GM18499 (cell line): ENCODE results near the gene CBLIF.
"Not testable (repeated sequence)": the region's sequence is repeated elsewhere in the genome, so short reads cannot be mapped to it uniquely, and the experiment has no call there.

Source experiments
- ATAC-seq: cut with Tn5 transposase; IDR thresholded peaks from one replicate; pipeline ENCODE4 v1.9.1; 2021; ENCODE audit warnings: moderate number of reproducible peaks; ENCODE audit not compliant: insufficient read depth, unreplicated experiment

CBLIF gene

DNA sequence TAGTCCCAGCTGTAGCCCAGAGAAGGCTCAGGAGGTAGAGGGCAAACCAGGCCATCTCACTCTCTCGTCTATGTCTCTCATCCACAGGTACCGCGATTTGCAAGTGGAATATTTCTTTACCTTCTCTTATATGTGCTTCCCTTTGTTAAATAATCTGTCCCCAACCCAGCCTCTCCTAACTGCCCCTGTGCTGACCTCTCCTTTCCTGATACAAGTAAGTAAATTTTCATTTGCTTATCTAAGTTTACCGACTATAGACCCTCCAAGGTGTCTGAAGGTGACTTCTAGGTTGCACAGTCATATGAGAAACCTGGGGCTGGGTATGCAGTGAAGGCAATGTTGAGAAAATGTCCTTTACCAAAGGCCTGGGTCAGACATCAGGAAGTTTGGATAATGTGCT is at the start of gene CBLIF:
CBLIF (minus strand) TSS at position 101 of the 400 bp plus-strand sequence; CDS start at position 55, 46 bp downstream.
- ATAC-seq = no peak

DNA sequence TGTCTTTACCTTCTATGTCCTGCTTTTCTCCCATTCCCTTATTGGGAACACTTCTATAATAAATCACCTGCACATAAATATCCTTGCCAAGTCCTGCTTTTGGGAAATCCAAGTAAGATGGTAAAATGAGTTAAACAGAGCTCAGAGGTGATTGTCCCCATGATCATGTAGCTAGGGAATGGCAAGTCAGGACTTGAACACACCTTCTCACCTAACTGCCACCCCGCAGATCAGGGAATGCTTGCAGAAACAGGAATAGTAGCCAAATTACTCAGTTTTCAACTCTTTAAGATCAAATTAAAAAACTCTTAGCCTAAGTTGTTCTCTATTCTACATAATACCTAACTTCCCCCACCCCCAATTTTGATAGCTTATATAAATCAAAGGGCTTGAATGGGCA is 49.3 kb upstream of the CBLIF start:
- ATAC-seq = no peak

DNA sequence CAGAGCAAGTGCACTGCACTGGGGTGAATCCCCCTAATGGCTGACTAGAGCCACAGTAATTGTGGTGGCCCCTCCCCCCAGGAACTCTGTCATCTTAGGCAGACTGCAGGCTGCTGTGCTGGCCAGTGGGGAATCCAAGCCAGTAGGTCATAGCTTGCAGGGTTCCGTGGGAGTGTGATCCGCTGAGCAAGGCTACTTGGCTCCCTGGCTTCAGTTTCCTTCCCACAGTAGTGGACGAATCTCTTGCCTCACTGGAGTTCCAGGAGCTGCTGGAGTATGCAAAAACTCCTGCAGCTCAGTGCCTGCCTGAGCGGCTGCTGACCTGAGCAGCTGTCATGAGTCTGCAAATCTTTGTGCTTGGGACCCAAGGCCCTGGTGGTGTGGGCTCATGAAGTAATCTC is 46.5 kb upstream of the CBLIF start:
- no peak for ATAC-seq

DNA sequence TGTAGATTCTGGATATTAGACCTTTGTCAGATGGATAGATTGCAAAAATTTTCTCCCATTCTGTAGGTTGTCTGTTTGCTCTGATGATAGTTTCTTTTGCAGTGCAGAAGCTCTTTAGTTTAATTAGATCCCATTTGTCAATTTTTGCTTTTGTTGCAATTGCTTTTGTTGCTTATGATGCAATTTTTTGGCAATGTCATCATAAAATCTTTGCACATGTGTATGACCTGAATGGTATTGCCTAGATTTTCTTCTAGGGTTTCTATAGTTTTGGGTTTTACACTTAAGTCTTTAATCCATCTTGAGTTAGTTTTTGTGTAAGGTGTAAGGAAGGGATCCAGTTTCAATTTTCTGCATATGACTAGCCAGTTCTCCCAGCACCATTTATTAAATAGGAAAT is 41.9 kb upstream of the CBLIF start:
- not testable (repeated sequence) for ATAC-seq

DNA sequence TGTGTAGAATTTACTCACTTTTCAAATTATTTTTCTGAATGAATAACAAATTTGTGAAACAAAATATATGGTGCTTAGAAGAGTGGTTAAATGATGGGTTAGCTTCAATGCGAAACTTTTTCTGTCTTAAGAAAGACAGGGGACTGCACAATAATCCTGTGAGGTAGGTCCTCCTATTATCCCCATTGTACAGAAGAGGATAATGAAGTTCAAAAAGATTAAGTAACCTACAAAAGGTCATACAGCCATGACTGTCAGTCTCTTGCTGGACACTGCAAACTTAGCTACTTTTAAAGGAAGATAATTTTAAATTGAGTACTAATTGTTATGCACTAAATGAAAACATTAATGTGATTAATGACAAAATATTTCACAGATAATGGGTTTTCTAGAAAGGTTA is 38.3 kb upstream of the CBLIF start:
- ATAC-seq = no peak

DNA sequence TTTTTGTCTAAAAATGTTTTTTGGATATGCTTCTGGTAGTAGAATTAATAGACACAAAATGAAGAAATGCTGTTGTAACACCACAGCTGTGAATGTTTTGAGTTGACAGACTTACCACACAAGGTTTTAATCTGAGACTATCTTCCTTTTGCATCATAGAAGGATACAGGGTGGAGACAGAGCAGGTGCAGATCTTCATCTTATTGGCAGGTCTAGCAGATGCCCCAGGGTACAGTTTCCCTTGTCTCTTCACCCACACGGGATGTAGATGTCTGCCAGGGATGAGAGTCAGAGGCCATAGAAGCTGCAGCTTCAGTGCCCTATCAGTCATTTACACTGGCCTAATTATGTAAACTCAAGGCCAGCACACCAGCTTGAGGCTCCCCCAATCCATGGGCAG is 34.3 kb upstream of the CBLIF start:
- ATAC-seq = no peak

DNA sequence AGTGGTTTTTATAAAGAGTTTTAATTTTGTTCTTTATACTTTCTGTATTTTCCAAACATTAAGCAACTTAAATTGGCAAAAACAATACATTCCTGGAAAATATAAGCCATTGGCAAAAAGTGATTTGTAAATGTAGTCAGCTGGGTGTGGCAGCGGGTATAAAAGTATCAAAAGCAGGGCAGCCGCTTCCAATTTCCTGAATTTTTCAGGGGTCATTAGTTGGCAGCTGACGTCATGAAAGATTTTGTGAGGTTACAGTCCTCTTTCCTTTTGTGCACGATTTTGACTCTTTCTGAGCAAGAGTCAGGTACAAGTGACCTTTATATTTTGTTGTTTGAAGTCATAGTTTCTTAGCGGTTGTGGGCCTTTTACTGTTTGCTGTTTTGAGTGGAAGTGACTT is 33.3 kb upstream of the CBLIF start, which contains the start of gene OOSP3:
OOSP3 (plus strand) TSS at position 208 of the 400 bp plus-strand sequence; CDS start at position 235, 27 bp downstream.
- no peak for ATAC-seq

DNA sequence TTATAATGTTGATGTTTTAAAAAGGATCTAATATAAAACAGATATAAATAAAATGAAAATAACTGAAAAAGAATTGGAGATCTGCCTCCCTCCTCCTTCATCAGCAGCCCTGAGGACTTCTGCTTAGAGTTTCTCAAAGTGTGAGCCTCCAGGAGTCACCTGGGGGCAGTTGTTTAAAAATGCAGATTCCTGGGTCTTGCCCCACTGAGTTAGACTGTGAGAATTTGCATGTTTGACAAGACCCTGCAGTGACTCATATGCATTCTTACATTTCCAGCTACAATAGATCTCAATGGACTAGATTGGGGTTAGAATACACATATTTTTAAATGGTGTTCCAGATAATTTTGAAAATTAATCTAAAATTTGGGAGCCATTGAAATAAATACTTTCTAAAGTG is 32.5 kb upstream of the CBLIF start:
- ATAC-seq = no peak

DNA sequence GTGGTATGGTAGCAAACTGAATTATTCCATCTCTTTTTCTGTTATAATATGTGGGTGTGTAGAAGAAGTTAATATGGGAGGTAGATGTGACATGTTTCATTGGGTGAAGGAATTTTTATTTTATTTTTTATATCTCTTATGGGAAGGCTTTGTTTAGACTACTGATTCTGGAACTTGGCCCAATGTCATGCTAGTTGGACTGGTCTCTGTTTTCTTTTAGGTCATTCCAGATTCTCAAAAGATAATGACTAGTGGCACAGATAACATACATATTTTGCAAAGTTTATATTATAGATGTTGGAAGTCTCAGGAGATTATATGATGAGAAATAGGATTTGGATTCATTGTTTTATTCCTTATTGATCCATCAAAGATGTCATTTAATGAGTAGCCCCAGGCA is 32.0 kb upstream of the CBLIF start:
- no peak for ATAC-seq

DNA sequence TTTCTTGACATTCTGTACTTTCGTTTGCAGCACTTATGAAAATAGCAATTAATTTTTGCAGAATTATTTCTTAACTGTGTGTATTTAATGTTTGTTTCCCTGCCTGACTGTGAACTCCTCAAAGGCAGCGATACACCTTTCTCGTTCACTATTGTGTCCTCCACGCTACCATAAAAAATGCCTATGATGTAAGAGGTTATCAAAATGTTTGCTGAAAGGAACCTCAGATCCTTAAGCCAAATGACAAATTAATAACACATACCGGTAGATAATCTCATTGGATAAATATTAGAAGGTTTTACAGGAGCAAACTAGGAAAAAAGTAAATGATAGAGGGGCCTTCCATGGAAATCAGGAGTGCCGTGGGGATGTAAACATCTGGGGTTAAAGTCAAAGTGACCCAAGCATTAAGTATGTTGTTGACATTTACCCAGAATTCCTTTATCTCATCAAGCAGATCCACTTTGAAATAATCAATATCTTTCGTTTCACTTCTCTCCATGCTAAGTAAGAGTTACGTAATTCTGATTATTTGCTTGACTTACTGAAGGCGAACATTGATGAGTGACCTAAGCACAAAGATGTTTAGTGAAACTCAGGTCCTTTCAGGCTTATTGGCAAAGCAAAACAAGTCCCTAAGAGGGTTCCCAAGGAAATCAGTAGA is 30.7 kb upstream of the CBLIF start:
- no peak for ATAC-seq

DNA sequence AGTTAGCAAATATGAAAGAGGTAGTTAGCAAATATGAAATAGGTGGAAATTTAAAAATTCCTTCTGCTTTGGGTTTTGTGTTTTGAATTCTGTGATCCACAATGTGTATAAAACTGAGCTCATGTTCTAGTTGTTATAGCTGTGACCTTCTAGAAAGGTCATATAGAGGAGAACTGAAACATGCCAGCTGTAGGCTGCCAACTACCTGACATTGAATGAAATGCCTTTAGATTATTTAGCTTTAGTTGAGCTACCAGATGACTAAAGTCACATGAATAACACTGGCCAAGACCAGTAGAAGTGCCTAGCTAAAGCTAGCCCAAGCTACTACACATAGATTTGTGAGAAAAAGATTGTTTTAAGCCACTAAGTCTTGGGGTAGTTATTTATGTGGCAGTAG is 26.8 kb upstream of the CBLIF start:
- no peak for ATAC-seq

DNA sequence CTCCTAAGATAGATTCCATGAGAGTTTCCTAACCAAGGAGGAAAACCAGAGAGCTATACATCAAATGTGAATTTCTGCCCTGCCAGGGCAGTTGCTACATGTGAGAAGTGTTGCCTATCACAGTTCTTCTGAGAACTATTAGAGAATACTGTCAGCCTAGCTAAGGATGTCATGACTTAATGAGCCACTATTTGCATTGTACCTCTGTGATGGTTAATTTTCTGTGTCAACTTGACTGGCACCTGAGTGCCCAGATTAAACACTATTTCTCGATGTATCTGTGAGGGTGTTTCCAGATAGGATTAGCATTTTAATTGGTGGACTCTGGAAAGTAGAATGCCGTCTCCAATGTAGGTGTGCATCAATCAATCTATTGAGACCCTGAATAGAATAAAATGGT is 22.6 kb upstream of the CBLIF start:
- no peak for ATAC-seq

DNA sequence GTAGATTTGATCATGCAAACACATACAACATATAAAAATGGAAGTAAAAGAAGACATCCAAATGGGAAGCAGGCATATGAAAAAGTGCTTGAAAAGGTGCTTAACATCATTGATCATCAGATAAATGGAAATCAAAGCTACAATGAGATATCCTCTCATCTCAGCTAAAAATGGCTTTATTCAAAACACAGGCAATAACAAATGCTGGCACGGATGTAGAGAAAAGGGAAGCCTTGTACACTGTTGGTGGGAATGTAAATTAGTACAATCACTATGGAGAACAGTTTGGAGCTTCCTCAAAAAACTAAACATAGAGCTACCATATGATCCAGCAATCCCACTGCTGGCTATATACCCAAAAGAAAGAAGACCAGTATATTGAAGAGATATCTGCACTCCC is 21.5 kb upstream of the CBLIF start:
- ATAC-seq = no peak

DNA sequence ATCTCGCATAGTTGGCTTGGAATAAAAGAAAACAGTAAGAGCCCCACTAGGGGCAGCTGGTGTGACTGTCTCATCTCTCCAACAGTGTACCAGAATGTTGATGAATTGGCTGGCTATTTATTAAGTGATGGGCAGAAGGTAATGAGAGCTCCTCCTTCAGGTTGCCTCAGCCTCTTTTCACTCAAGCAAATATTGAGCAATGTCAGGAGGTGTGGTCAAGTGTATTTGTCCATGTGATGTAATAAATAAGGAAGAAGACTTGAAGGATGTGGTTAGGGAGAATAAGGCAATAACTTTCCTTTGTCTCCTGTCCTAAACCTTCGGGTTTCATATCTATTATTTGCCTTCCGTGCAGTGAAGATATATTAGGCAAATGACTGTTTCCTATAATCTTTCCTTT is 21.1 kb upstream of the CBLIF start, which contains the start of gene TCN1:
TCN1 (minus strand) TSS at position 91 of the 400 bp plus-strand sequence; CDS start at position 74, 17 bp downstream.
- no peak for ATAC-seq

DNA sequence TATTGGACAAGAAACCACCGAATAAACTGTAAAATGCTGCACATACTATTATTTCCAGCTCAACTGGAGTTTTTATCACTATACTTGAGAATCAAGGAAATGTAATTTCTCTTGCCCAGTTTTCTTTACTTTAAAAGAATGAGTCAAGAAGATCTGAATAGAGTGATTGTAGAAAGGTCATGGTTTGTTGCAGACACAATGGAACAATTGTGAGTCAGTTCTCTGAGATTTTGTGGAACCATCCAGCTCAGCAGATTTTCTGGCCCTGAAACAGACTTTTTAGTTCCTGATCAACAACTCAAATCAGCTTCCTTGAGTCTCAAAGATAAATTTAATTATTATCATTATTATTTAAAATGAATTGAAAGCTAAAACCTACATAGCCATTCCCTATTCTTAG is 19.7 kb upstream of the CBLIF start:
- no peak for ATAC-seq

DNA sequence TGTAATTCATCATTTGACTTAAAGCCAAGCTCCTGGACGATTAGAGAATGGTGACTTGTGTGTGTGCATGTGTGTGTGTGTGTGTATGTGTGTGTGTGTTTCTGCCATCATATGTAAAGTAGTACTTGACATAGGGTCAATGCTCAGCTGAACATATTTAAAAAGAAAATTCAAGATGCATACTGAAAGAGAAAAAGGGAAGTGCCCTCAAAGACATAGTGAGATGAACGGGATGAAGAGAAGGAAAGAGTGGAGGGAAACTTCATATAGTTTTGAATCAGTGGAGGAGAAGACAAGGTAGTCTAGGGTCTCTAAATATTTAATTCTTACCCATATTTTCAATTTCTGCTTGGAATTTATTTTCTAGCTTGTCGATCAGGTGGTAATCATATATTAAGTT is 17.0 kb upstream of the CBLIF start:
- no peak for ATAC-seq

DNA sequence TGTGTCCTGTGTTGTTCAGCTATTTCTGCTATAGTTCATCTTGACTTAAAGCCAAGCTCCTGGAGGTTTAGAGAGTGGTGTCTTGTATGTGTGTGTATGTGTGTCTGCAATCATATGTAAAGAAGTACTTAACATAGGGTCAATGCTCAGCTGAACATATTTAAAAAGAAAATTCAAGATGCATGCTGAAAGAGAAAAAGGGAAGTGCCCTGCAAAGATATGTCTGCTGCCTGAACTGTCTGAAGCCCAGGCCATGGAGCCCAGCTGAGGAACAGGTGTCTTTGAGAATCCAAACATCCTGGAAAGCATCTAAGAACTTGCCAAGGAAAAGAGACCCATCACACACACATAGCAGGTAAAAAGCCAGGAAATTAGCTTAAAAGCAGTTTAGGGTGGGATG is 14.4 kb upstream of the CBLIF start:
- ATAC-seq = no peak

DNA sequence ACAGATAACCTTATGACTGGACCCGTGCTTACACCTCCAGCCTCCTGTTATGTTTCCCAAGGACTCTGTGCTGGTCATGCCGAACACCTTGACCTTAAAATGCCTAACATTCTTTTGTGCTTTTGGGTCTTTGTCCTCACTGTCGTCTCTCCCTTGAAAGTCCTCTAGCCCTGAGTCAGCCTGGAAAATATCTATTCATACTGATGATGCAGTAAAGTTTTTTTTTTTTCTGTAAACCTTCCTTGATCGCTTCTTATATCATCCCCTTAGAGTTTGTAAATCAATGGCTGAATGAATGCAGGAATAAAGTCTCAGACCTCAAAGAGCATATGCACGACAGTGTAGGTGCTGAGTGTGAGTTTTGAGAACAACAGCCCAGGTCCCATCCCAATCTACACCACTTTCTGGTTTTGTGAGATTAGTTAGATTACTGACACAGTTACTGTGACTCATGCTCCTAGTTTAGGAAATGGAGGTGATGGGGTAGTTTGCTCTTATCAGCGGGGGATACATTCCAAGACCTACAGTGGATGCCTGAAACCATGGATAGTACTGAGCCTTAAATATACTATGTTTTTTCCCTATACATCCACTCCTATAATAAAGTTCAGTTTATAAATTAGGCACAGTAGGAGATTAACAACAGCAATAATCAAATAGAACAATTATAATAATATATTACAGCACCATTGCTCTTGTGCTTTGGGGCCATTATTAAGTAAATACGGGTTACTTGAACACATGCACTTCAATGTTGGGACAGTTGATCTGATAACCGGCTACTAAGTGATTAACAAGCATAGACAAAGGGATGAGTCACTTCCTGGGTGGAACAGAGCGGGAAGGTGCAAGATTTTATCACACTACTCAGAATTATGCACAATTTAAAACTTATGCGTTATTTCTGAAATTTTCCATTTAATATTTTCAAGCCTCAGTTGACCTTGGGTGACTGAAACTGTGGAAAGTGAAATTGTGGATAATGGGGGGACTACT is 12.4 kb upstream of the CBLIF start:
- no peak for ATAC-seq

DNA sequence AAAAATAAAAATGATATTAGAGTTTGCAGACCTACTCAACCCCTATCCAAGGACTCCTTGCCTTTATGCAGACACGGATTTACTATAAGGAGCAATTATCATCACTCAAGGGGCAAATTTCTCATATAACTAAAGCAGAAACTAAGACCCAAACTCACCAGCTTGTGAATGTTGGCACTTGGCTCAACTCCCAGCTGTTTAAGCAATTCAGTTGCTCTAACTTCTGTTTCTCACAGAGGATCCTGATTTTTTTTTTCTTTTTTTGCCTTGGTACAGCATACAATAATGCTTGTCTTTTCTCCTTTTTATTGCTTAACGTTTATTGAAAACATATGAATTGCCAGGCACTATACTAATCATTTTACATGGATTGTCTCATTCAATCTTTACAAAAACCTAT is 9.6 kb upstream of the CBLIF start:
- ATAC-seq = no peak

DNA sequence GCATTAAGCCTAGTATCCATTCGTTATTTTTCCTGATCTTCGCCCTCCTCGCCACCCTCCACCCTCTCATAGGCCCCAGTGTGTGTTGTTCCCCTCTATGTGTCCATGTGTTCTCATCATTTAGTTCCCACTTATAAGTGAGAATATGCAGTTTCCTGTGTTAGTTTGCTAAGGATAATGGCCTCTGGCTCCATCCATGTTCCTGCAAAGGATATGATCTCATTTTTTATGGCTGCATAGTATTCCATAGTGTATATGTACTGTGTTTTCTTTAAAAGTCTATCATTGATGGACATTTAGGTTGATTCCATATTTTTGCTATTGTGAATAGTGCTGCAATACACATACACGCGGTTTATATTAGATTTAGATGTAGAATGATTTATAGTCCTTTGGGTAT is 6.1 kb upstream of the CBLIF start:
- not testable (repeated sequence) for ATAC-seq

DNA sequence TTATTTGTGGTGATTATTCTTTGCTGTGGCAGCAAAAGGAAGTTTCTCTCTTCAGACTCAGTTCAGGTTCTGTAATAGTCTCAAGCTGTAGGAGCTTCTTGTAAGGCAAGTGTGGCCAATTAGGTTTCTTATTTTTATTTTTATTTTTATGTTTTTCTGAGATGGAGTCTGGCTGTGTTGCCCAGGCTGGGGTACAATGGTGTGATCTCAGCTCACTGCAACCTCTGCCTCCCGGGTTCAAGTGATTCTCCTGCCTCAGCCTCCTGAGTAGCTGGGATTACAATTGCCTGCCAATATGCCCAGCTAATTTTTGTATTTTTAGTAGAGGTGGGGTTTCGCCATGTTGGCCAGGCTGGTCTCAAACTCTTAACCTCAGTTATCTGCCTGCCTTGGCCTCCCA is 4.3 kb upstream of the CBLIF start:
- ATAC-seq = not testable (repeated sequence)
